ENCODE data around the gene KCNN1. TPM values are rescaled to one million over a fixed set of nuclear protein-coding genes. Genes with fewer than 3 reads are reported as not detected.

KCNN1 gene
- total and polyA plus RNA-seq, 11 donors = 0.03 to 0.27 (median 0.07) TPM; not detected in 7

DNA sequence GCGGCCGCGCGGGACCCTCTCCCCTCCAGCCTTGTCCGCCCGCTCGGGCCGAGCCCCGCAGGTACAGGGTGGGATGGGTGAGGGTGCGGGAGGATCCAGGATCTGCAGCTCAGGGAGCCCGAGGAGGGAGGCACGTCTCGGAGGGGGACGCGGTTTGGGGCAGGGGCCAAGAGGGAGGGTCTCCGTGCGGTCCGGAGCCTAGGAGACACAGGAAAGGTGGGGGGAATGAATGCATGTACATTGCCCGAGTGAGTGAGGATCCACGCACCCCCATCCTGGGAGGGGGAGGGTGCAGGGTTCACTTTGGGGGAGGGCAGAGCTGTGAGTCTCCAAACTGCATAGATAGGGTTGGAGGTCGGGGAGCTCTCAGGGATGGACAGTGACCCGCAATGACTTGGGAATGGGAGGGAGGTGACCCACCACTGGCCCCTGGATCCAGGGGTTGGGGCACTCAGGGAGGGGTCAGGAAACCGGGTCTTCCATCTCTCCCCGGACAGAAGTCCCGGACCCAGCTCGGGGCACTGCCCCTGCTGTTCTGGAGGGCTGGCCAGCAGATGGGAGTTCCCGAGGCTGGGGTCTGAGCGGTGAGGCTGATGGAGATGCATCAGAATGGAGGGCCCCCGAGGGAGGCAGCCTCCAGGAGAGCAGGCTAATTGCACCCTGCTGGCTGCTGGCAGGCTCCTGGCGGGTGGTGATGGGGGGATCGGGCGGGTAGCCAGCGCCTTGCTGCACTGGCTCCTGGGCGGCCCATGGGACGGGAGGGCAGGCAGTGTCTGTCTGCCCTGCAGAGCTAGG lies 547 bp downstream of the KCNN1 start:
- 0 to 9% (median 6%) methylated on average over 14 to 35 of the region's 35 CpGs for WGBS, 4 donors
- H3K4me3 ChIP-seq = peak overlapping the region in 2 of 12 donors; percentile 21 to 25
- no peak for DNase-seq
- H3K27me3 ChIP-seq = peaks cover 7 to 75% (median 35%) of the 10 kb centered on the region in 9 donors
- intact Hi-C loops (cut with DNase I) = no loop called here
- H3K4me1 ChIP-seq = peaks cover 0 to 16% (median 0%) of the 10 kb centered on the region in 12 donors
- no peak for TF ChIP-seq POLR2A (IDR thresholded peaks at IDR 0.05)
- TF ChIP-seq, protein P1, sequence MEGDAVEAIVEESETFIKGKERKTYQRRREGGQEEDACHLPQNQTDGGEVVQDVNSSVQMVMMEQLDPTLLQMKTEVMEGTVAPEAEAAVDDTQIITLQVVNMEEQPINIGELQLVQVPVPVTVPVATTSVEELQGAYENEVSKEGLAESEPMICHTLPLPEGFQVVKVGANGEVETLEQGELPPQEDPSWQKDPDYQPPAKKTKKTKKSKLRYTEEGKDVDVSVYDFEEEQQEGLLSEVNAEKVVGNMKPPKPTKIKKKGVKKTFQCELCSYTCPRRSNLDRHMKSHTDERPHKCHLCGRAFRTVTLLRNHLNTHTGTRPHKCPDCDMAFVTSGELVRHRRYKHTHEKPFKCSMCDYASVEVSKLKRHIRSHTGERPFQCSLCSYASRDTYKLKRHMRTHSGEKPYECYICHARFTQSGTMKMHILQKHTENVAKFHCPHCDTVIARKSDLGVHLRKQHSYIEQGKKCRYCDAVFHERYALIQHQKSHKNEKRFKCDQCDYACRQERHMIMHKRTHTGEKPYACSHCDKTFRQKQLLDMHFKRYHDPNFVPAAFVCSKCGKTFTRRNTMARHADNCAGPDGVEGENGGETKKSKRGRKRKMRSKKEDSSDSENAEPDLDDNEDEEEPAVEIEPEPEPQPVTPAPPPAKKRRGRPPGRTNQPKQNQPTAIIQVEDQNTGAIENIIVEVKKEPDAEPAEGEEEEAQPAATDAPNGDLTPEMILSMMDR (IDR thresholded peaks at IDR 0.05) = no peak
- H3K27ac ChIP-seq = no peak overlapping the region
- H3K9me3 ChIP-seq = no peaks in the 10 kb centered on the region
- ATAC-seq = no peak
- H3K36me3 ChIP-seq = no peaks in the 10 kb centered on the region

- Histone ChIP-seq H3K9me3 (no peaks in the 10 kb centered on the region), H3K36me3 (no peaks in the 10 kb centered on the region), H3K4me1 (peaks cover 0 to 16% (median 0%) of the 10 kb centered on the region in 12 donors), H3K4me3 (no peak overlapping the region), H3K27me3 (peaks cover 7 to 72% (median 33%) of the 10 kb centered on the region in 9 donors), H3K27ac (no peak overlapping the region)
- no peak for TF ChIP-seq POLR2A (IDR thresholded peaks at IDR 0.05)
- TF ChIP-seq, protein P1 (IDR thresholded peaks at IDR 0.05) = no peak
- ATAC-seq (no peak), DNase-seq (no peak)
- intact Hi-C loops (cut with DNase I) = no loop called here
- WGBS, 4 donors = 56 to 72% (median 62%) methylated on average over 2 to 4 of the region's 4 CpGs
Measured at GRCh38 chr19:17968362-17968761, 1.5 kb downstream of the KCNN1 start.

GRCh38 chr19:17969096-17969792 lies 2.3 kb downstream of the KCNN1 start:
- H3K4me3 ChIP-seq = no peak overlapping the region
- no peak overlapping the region for H3K27ac ChIP-seq
- peaks cover 0 to 16% (median 0%) of the 10 kb centered on the region in 12 donors for H3K4me1 ChIP-seq
- peaks cover 7 to 63% (median 24%) of the 10 kb centered on the region in 9 donors for H3K27me3 ChIP-seq
- TF ChIP-seq, protein P1 (IDR thresholded peaks at IDR 0.05) = no peak
- no peak for TF ChIP-seq POLR2A (IDR thresholded peaks at IDR 0.05)
- DNase-seq (no peak), ATAC-seq (no peak)
- WGBS, 4 donors = 75 to 87% (median 84%) methylated on average over 16 to 19 of the region's 19 CpGs
- intact Hi-C loops (cut with DNase I) = no loop called here
- H3K9me3 ChIP-seq = no peaks in the 10 kb centered on the region
- no peaks in the 10 kb centered on the region for H3K36me3 ChIP-seq

DNA sequence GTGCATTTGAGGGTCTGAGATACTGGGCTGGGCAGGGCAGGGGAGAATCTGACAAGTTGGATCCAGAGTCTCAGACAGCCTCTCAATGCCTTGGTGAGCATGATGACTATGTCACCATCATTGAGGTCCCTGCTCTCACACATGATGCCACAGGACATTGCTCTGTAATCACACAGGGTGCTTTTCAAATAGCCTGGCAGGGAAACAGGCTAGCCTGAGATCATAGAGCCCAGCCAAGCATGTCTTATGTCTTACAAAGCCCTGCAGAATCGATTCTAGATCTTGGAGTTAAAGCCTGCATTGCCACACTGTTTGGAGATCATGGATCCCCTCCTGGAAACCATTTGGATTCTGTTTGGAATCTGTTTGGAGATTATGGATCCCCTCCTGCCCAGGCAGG lies 5.3 kb downstream of the KCNN1 start:
- H3K4me1 ChIP-seq = peaks cover 0 to 6% (median 0%) of the 10 kb centered on the region in 12 donors
- H3K9me3 ChIP-seq = no peaks in the 10 kb centered on the region
- peaks cover 2 to 41% (median 11%) of the 10 kb centered on the region in 9 donors for H3K27me3 ChIP-seq
- DNase-seq = no peak
- intact Hi-C loops (cut with DNase I) = no loop called here
- 76 to 88% (median 85%) methylated on average over 1 of the region's 1 CpG for WGBS, 4 donors
- no peak overlapping the region for H3K4me3 ChIP-seq
- H3K36me3 ChIP-seq = no peaks in the 10 kb centered on the region
- H3K27ac ChIP-seq = no peak overlapping the region
- TF ChIP-seq POLR2A (IDR thresholded peaks at IDR 0.05) = no peak
- TF ChIP-seq, protein P1 (IDR thresholded peaks at IDR 0.05) = no peak
- no peak for ATAC-seq
